HG02870 (cell line): Measurements from ENCODE around the gene CLTRN.

Experiments
- ATAC-seq: cut with Tn5 transposase; IDR thresholded peaks from one replicate; pipeline ENCODE4 v1.9.1; 2021; ENCODE audit warnings: mild to moderate bottlenecking, moderate library complexity; ENCODE audit not compliant: unreplicated experiment

The CLTRN gene

GRCh38 chrX:15579778-15580747, 84.5 kb downstream of the CLTRN start:
- ATAC-seq, result no peak
